ENCODE measurements around the gene METTL6.

- no peak for TF ChIP-seq POLR2A (IDR thresholded peaks at IDR 0.05)
- TF ChIP-seq CTCF (IDR thresholded peaks at IDR 0.05), result no peak
- no peak for TF ChIP-seq POLR2AphosphoS5 (IDR thresholded peaks at IDR 0.05; ENCODE audit: insufficient read depth in 1 of 2, low read depth in 1 of 2)
Observed at GRCh38 chr3:15453991-15454625, 26.8 kb upstream of the METTL6 start.
